Glutamatergic neuron (in vitro differentiated cells): ENCODE data around the gene PITX1. TPM values are rescaled to one million over a fixed set of nuclear protein-coding genes. Genes with fewer than 3 reads are reported as not detected.

ENCODE experiments used
- DNase-seq: peaks from one replicate; pipeline ENCODE4 v3.0.0; 2022
- H3K27ac Mint-ChIP-seq: one replicate; pipeline ENCODE4 v1.8.0; 2020; ENCODE audit warnings: mild to moderate bottlenecking, mixed read lengths, inconsistent platforms; ENCODE audit not compliant: unreplicated experiment
- H3K27me3 Mint-ChIP-seq: one replicate; pipeline ENCODE4 v1.8.0; 2020; ENCODE audit warnings: mild to moderate bottlenecking, moderate library complexity, mixed read lengths, inconsistent platforms; ENCODE audit not compliant: unreplicated experiment
- H3K36me3 Mint-ChIP-seq: one replicate; pipeline ENCODE4 v1.8.0; 2020; ENCODE audit warnings: mild to moderate bottlenecking, mixed read lengths, inconsistent platforms; ENCODE audit not compliant: unreplicated experiment
- H3K4me1 Mint-ChIP-seq: one replicate; pipeline ENCODE4 v1.8.0; 2020; ENCODE audit warnings: mild to moderate bottlenecking, low read depth, mixed read lengths, inconsistent platforms; ENCODE audit not compliant: unreplicated experiment
- H3K4me3 Mint-ChIP-seq: one replicate; pipeline ENCODE4 v1.8.0; 2020; ENCODE audit warnings: mild to moderate bottlenecking, mixed read lengths, inconsistent platforms; ENCODE audit not compliant: unreplicated experiment
- H3K9me3 Mint-ChIP-seq: one replicate; pipeline ENCODE4 v1.8.0; 2020; ENCODE audit warnings: mild to moderate bottlenecking, moderate library complexity, mixed read lengths, inconsistent platforms; ENCODE audit not compliant: unreplicated experiment
- CTCF ChIP-seq: fragments of 200-600 bp; sonication (generic); IDR thresholded peaks from one replicate; pipeline ENCODE4 v1.5.0; 2021; ENCODE audit not compliant: partially characterized antibody, unreplicated experiment
- total RNA-seq: library from RNA; stranded (reverse); fragmentation: NEBNext Ultra II Directional; extraction: Animal tissue kit (Norgen Biotek cat#: 25700); gene quantifications from one replicate; pipeline ENCODE4 v1.2.1, GENCODE V29; 2021; ENCODE audit not compliant: unreplicated experiment

Gene PITX1
- total RNA-seq, 1 donor from 2014 or later: 0.76 TPM

- H3K9me3 Mint-ChIP-seq: peaks cover 10% of the 10 kb centered on the region
- no peak for TF ChIP-seq CTCF
- no peak overlapping the region for H3K27ac Mint-ChIP-seq
- no peak overlapping the region for H3K4me3 Mint-ChIP-seq
- H3K4me1 Mint-ChIP-seq: peaks cover 6% of the 10 kb centered on the region
- DNase-seq: no peak
- H3K36me3 Mint-ChIP-seq: no peaks in the 10 kb centered on the region
- peaks cover 36% of the 10 kb centered on the region for H3K27me3 Mint-ChIP-seq
These were observed 2.4 kb upstream of the PITX1 start for GRCh38 chr5:135036405-135036804.

GRCh38 chr5:135035678-135036030 lies 1.6 kb upstream of the PITX1 start:
- DNase-seq: no peak
- H3K27me3 Mint-ChIP-seq: peaks cover 35% of the 10 kb centered on the region
- no peaks in the 10 kb centered on the region for H3K36me3 Mint-ChIP-seq
- peaks cover 6% of the 10 kb centered on the region for H3K4me1 Mint-ChIP-seq
- peaks cover 10% of the 10 kb centered on the region for H3K9me3 Mint-ChIP-seq
- H3K27ac Mint-ChIP-seq: no peak overlapping the region
- H3K4me3 Mint-ChIP-seq: no peak overlapping the region
- TF ChIP-seq CTCF: no peak

GRCh38 chr5:135034963-135035677 lies 1.1 kb upstream of the PITX1 start:
- no peak overlapping the region for H3K27ac Mint-ChIP-seq
- no peak for TF ChIP-seq CTCF
- H3K9me3 Mint-ChIP-seq: peaks cover 10% of the 10 kb centered on the region
- peaks cover 6% of the 10 kb centered on the region for H3K4me1 Mint-ChIP-seq
- H3K27me3 Mint-ChIP-seq: peaks cover 39% of the 10 kb centered on the region
- peak overlapping the region; percentile 70 for H3K4me3 Mint-ChIP-seq
- H3K36me3 Mint-ChIP-seq: no peaks in the 10 kb centered on the region
- DNase-seq: no peak

GRCh38 chr5:135034236-135034962 lies 371 bp upstream of the PITX1 start:
- Mint-ChIP-seq H3K36me3 (no peaks in the 10 kb centered on the region), H3K27me3 (peaks cover 44% of the 10 kb centered on the region), H3K27ac (no peak overlapping the region), H3K9me3 (peaks cover 17% of the 10 kb centered on the region), H3K4me3 (peak overlapping the region; percentile 73), H3K4me1 (peaks cover 6% of the 10 kb centered on the region)
- TF ChIP-seq CTCF: no peak
- DNase-seq: peak; percentile 65
